Gastrocnemius medialis (tissue), 4 donors: Measurements from ENCODE around the gene GNB1. TPM values are rescaled to one million over a fixed set of nuclear protein-coding genes. Genes with fewer than 3 reads are reported as not detected.

ENCODE experiments used
- ATAC-seq, 2 donors: fragments of 150-250 bp; one replicate each; pipeline ENCODE4 v1.9.1; 2016
- DNase-seq, 2 donors: peaks; one replicate each; pipeline ENCODE4 v3.0.0-alpha.2; 2019
- H3K27ac ChIP-seq, 4 donors: fragments of 200-600 bp; sonication (generic); 1 replicate in 1 of 4; 2 replicates in 3 of 4; pipeline ENCODE4 v1.5.1; 2016 to 2018; ENCODE audit warnings: mild to moderate bottlenecking in 2 of 4, moderate library complexity in 1 of 4
- H3K27me3 ChIP-seq, 3 donors: fragments of 200-600 bp; sonication (generic) in 2 of 3; 1 replicate in 1 of 3; 2 replicates in 2 of 3; pipeline versions ENCODE4 v1.5.1 to v1.6.0; 2016 to 2019; ENCODE audit warnings: mild to moderate bottlenecking in 1 of 3, moderate library complexity in 1 of 3
- H3K36me3 ChIP-seq, 2 donors: fragments of 200-600 bp; sonication (generic) in 1 of 2; one replicate each; pipeline ENCODE4 v1.5.1; 2017 to 2018
- H3K4me1 ChIP-seq, 2 donors: fragments of 200-600 bp; sonication (generic) in 1 of 2; one replicate each; pipeline ENCODE4 v1.5.1; 2016 to 2017; ENCODE audit warnings: mild to moderate bottlenecking in 2 of 2
- H3K4me3 ChIP-seq, 4 donors: fragments of 200-600 bp; sonication (generic) in 3 of 4; 1 replicate in 1 of 4; 2 replicates in 3 of 4; pipeline ENCODE4 v1.5.1; 2016 to 2019; ENCODE audit warnings: mild to moderate bottlenecking in 2 of 4
- H3K9me3 ChIP-seq, 3 donors: fragments of 200-600 bp; sonication (generic) in 2 of 3; 1 replicate in 1 of 3; 2 replicates in 2 of 3; pipeline ENCODE4 v1.5.1; 2016 to 2019
- POLR2A ChIP-seq, 2 donors: fragments of 450-650 bp; IDR thresholded peaks; one replicate each; pipeline ENCODE4 v1.6.1; 2017; ENCODE audit warnings: antibody characterized with exemption in 2 of 2, mild to moderate bottlenecking in 2 of 2, moderate library complexity in 2 of 2
- in situ Hi-C, 4 donors: fragments of 200-750 bp; cut with MboI; loops; one replicate each; pipeline versions ENCODE4 v1.15.0 to v1.8.0; 2017; ENCODE audit warnings: low sequenced_read_pairs in 4 of 4
- intact Hi-C: fragments of 100-400 bp; cut with DNase I; formaldehyde crosslinking; loops from one replicate; pipeline ENCODE4 v1.15.1; 2023; ENCODE audit warnings: low total_unique reads
- total RNA-seq, 4 donors: library from RNA; depleted of rRNA; stranded (reverse); fragments of >200 nt; gene quantifications; one replicate each; pipeline versions ENCODE4 v1.1.0 to v1.2.3, GENCODE V29; 2016
- TF ChIP-seq, protein P1 (sequence below), 5 experiments: fragments of 450-650 bp in 3 of 5; fragments of 200-600 bp in 2 of 5; sonication (generic) in 2 of 5; IDR thresholded peaks in 4 of 5; conservative IDR thresholded peaks in 1 of 5; 1 replicate in 4 of 5; 2 replicates in 1 of 5; pipeline ENCODE4 v1.5.1; 2016 to 2019; ENCODE audit warnings: antibody characterized with exemption in 5 of 5, mild to moderate bottlenecking in 3 of 5, moderate library complexity in 3 of 5

GNB1 gene
- total RNA-seq, 4 donors from 2014 or later: 29.9 to 44.1 (median 37.2) TPM

DNA sequence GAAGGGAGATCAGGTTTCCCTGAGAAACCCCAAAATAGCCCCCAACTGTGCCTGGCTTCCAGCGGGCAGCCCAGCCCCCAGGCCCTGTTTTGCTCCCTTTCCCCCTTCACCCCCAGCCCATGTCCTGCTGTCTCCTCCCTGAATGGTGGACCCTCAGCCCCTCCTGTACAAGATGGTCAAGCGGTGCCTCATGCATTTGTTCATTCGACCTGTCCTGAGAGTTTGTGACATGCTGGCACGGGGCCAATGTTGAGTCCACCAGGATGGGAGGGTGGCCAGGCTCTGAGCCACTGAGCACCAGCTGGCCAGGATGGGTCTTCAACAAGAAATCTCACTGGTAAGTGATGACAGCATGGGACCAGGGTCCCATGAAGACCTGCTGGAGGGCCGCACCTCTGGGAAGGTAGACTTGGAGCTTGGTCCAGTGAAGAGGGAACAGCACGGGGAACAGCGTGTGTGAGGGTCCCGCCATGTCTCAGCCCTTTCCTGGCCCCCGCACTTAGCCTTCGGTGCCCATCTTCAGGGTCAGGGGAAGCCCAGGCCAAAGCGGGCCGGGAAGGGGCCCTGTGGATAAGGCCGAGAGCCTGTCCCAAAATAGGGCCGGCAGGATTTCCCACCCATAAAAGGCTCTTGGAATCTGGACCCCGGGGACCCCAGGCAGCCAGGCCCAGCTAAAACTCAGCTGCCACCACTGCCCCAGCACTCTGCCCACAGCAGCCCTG is 24.2 kb upstream of the GNB1 start, which contains the start of gene CALML6:
CALML6 (plus strand) TSS at position 290 of the 722 bp plus-strand sequence; CDS start at position 311, 21 bp downstream.
- Histone ChIP-seq H3K36me3 (no peaks in the 10 kb centered on the region), H3K4me1 (peaks cover 31 to 53% of the 10 kb centered on the region in 2 donors), H3K9me3 (no peaks in the 10 kb centered on the region), H3K27me3 (no peaks in the 10 kb centered on the region), H3K4me3 (no peak within 1 kb of the TSS), H3K27ac (peak within 1 kb of the TSS; percentile 80 to 98 (median 93))
- DNase-seq (no peak), ATAC-seq (no peak)
- intact Hi-C loops: loop anchor here (5.0 to 10.0 kb wide), 2 partner anchors 280 to 1987 kb away; partner anchors contain the start of genes C1orf174 and FAAP20
- in situ Hi-C loops: no loop called here
- TF ChIP-seq, protein P1, sequence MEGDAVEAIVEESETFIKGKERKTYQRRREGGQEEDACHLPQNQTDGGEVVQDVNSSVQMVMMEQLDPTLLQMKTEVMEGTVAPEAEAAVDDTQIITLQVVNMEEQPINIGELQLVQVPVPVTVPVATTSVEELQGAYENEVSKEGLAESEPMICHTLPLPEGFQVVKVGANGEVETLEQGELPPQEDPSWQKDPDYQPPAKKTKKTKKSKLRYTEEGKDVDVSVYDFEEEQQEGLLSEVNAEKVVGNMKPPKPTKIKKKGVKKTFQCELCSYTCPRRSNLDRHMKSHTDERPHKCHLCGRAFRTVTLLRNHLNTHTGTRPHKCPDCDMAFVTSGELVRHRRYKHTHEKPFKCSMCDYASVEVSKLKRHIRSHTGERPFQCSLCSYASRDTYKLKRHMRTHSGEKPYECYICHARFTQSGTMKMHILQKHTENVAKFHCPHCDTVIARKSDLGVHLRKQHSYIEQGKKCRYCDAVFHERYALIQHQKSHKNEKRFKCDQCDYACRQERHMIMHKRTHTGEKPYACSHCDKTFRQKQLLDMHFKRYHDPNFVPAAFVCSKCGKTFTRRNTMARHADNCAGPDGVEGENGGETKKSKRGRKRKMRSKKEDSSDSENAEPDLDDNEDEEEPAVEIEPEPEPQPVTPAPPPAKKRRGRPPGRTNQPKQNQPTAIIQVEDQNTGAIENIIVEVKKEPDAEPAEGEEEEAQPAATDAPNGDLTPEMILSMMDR (IDR thresholded peaks at IDR 0.05 in 4 of 5, conservative IDR thresholded peaks at IDR 0.05 in 1 of 5): no peak

DNA sequence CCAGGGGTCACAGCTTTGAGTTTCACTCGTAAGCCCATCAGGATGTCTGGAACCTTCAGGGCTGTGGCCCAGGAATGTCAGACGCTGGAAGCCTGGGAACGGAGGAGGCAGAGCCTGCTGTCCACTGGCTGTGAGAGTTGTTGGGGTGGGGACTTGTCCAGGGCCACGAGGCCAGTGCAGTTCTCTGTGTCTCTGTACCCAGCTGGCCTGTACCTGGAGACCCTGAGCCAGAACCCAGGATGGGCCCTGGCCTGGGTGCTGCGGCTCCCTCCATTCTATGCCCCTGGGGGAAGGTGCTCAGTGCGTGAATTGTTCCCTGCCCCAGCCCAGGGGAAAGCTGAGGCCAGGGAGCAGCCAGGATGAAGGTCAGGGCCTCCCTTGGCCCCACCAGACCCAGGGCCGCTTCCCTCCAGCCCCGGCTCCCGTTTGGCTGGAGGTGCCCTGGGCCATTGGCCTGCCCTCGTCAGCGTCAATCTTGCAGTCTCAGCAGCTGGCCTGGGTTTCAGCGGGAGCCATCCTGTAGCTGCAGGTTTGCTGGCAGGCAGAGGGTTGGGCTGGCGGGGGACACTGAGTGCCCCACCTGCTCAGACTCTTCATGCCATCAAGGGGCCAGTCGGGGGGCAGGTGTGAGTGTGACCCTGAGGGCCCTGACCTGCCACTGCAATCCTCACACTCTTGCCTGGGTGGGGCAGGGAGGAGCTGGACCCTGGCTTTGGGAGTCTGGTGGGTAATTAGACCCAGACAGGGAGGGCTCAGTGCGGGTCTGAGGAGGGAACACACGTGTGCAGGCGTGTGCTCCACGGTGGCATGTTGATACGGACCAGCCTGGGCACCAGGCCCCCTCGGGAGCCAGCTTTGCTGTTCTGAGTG is 23.4 kb upstream of the GNB1 start:
- in situ Hi-C loops: no loop called here
- H3K27me3 ChIP-seq: no peaks in the 10 kb centered on the region
- no peaks in the 10 kb centered on the region for H3K9me3 ChIP-seq
- ATAC-seq: no peak
- H3K27ac ChIP-seq: peak overlapping the region; percentile 80 to 98 (median 93)
- intact Hi-C loops: loop anchor here (10.0 kb wide), 1 partner anchor 280 kb away; the partner anchor contains the start of gene FAAP20
- no peaks in the 10 kb centered on the region for H3K36me3 ChIP-seq
- peak in 1 of 2 donors; percentile 21 for DNase-seq
- peaks cover 31 to 58% of the 10 kb centered on the region in 2 donors for H3K4me1 ChIP-seq
- no peak for TF ChIP-seq POLR2A (IDR thresholded peaks at IDR 0.05)
- TF ChIP-seq, protein P1 (IDR thresholded peaks at IDR 0.05 in 4 of 5, conservative IDR thresholded peaks at IDR 0.05 in 1 of 5): no peak
- H3K4me3 ChIP-seq: no peak overlapping the region

DNA sequence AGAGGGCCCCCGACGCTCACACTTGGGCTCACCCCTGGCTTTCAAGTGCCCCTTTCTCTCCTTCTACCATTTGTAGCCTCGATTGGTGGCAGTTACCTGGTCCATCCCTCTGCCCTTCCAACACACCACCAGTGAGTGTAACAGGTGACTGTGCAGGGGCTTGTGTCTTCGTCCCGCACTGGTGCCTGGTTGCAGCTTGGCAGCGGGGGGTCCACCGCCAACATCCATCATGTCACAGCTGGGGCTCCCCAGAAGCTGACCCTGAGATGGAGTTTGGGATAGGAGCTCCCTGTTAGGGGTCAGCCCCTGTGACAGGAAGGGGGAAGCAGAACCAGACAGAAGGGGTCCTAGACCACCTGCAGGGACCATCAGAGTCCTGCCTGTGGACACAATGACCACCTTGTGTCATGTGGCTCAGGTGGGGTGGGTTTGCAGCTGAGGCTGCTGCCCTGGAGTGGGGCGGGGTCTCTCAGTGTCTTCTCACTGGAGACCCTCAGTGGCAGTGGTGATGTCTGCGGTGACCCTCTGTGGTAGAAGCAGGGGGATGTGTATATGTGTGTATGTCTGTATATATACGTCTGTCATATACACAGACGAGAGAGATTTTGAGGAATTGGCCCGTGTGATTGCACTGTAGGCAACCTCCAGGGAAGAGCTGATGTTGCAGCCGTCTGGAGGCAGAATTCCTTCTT is 20.6 kb upstream of the GNB1 start:
- H3K9me3 ChIP-seq: no peaks in the 10 kb centered on the region
- in situ Hi-C loops: no loop called here

More for the DNA sequence above, 20.6 kb upstream of the GNB1 start:
- no peak overlapping the region for H3K4me3 ChIP-seq
- intact Hi-C loops: loop anchor here (10.0 kb wide), 1 partner anchor 283 kb away; the partner anchor contains the start of gene FAAP20
- no peak overlapping the region for H3K27ac ChIP-seq
- ATAC-seq (no peak), DNase-seq (no peak)
- TF ChIP-seq POLR2A (IDR thresholded peaks at IDR 0.05): no peak
- TF ChIP-seq, protein P1 (IDR thresholded peaks at IDR 0.05 in 4 of 5, conservative IDR thresholded peaks at IDR 0.05 in 1 of 5): no peak
- no peaks in the 10 kb centered on the region for H3K36me3 ChIP-seq
- peaks cover 24 to 41% of the 10 kb centered on the region in 2 donors for H3K4me1 ChIP-seq
- no peaks in the 10 kb centered on the region for H3K27me3 ChIP-seq
